NCI-H1105 (cell line): ENCODE results near the gene GPR84.

Experiments
- DNase-seq: peaks from one replicate; lab custom pipeline; 2025; lab: John Stamatoyannopoulos, UW

GPR84 gene

GRCh38 chr12:54364413-54364812, at the start of gene GPR84:
Gene GPR84, minus strand, starts transcription at chr12:54364486. Its CDS starts 635 bp downstream, at chr12:54363851.
- no peak for DNase-seq

- no peak for DNase-seq
These were observed 49.3 kb upstream of the GPR84 start for GRCh38 chr12:54413284-54414190.

DNA sequence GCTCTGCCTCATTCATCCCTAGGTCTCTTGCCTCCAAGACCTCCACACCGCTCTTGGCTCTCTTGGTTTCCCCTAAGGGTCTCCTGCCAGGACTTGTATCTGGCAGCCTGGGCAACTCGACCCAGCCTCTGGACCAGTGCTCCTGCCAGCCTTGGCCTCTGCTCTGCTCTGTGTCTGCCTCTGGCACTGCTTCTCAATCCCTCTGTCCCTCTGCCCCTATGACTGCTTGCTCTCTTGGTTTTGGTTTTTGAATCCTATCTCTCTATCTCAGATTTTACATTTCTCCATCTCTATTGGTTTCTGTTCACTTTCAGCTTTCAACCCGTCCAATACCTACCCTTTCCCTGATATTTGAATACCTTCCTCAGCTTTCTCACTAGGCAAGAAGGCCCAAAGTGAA, 48.5 kb upstream of the GPR84 start:
- DNase-seq, result no peak

DNA sequence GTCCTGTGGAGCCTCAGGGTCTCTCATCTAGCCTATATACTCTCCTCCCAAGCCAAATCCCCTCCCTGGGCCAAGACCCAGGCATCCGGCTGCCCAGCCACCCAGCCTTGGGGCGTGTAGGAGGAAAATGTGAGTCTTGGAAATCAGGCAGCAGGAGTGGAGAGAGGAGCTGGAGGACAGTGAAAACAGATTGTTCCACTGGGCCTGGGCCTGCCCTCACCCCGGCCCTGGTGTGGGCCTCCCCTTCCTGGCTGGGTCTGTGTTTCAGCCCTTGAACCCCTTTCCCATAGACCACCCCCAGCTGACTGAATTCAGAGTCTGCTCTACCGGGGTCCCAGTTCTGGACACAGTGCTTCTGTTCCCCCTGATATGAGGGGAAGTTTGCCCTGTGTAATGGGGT, 48.1 kb upstream of the GPR84 start:
- no peak for DNase-seq

DNA sequence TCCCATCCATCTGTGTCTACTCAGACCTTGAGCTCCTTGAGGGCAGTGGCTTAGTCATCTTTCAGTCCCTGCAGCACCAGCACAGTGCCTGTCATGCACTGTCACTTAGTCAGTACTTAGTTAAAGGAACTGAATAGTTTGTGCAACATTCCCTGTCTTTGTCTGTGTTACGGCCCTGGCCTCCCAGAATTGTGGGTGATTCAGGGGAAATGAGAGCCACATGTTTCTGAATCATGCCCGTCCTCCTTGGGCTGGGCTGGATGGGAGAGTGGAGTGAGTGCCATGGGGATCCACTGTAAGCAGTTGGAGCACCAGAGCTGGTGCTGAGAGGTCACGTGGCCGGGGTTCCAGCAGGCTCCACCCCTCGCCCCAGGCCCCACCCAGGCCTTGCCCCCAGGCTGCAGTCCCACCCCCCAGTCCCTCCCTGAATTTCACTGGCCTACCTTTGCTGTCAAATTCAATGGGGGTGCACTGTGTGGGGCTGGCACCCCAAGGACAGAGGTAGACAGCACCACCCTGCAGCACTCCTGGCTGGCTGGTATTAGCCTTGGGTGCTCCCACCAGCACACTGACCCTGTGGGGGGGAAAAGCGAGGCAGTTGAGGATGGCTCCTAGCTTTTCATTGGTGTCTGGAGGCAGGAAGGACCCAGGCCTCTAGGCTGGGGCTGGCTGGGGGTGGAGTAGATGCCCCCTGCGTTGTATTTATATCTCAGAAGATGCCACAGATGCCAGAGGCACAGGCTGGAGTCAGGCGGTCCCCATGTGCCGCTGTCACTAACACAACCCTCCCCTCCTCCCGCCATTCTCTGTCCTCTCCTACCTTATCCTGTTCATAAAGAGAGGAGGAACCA, 47.3 kb upstream of the GPR84 start:
- DNase-seq, result no peak

- no peak for DNase-seq
These were observed 45.0 kb upstream of the GPR84 start for GRCh38 chr12:54409267-54409666.

DNA sequence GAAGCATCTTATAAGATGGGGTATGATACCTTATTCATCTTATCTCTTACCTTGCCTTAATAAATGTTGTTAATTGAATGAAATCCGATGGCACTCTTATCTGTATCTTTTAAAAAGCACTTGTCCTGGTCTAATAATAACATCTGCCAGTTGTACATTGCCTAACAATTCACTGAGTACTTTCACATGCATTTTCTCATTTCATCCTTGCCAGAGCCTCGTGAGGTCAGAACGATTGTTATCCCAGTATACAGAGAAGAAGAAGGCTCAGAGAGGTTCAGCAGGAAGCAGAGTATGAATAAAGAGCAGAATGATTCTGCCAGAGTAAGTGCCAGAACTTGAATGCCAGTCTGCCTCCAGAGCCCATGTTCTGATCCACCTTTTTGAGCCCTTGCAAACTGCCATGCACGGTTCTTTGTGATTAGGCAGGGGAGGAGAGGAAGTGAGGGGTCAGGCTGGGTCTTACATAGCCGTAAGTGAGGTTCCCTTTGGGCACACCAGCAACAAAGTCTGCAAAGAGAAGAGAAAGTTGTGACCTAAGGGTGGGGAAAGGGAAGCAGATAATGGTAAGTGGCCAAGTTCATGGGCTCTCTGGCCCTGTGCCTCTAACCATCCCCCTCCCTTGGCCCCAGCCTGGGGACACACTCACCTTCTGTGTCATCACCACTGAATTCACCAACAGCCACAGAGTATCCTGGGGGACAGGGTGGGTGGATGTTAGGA, 43.1 kb upstream of the GPR84 start:
- no peak for DNase-seq

GRCh38 chr12:54405573-54405972, 41.3 kb upstream of the GPR84 start:
- DNase-seq, result no peak

DNA sequence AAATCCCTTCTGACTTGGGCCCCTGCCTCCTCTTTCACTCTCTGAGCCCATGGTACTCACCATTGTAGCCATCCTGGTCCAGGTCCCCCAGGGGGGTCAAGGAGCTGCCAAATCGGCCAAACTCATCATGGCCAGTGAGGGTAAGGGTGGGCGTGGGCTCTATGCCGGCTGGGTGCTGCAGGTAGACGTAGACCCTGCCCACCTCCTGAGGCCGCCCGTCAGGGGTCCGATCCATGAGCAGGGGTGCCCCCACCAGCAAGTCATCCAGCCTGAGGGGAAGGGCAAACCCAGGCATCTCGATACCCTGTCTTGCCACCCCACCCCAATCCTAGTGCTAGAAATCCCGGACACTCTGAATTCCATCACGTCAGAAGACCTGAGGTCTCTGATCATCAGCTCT, 40.8 kb upstream of the GPR84 start:
- DNase-seq, result no peak

DNA sequence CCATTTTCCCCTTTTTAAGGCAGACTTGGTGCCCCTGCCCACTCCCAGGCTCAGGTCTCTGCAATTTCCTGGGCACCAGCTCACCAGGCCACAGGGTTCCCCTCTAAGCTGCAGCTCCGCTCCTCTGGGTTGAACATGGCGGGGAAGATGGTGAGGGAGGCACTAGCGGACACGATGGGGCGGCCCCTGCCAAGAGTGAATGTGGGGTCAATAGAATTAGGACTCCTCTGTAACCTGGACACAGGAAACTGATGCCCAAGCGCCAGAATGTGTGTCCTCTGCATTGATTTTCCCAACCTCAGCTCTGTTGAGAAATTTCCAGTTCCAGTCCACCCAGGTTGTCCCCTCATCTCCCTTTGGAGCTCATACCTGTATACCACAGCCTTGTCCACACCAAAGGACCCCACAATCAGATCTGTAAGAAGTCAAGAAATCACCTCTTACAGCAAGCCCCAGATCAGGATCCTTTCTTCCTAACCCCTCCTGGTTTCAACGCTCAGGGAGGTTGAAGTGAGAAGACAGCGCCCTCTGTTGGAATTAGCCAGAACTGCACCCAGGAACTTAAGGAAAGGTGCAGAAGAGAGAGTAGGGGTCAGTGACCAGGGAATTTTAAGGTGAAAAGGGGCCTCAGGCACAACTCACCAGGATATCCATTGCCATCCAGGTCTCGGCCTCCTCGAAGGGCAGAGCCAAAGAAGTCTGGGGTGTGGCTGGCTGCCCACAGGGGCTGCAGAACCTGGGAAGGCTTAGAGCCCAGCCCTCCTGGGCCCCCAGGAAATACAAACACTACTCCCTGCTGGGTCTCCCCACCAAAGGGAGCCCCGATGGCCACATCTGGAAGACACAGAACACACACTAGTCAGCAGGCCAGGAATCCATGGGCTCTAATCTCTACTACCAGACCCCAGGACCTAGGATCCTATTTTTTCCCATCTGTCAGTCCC, 40.0 kb upstream of the GPR84 start:
- peak; percentile 31 for DNase-seq

- no peak for DNase-seq
These were observed 36.8 kb upstream of the GPR84 start for GRCh38 chr12:54401119-54401518.

GRCh38 chr12:54398995-54399793, 34.9 kb upstream of the GPR84 start:
- peak; percentile 24 for DNase-seq

GRCh38 chr12:54398218-54398617, 33.9 kb upstream of the GPR84 start:
- no peak for DNase-seq

DNA sequence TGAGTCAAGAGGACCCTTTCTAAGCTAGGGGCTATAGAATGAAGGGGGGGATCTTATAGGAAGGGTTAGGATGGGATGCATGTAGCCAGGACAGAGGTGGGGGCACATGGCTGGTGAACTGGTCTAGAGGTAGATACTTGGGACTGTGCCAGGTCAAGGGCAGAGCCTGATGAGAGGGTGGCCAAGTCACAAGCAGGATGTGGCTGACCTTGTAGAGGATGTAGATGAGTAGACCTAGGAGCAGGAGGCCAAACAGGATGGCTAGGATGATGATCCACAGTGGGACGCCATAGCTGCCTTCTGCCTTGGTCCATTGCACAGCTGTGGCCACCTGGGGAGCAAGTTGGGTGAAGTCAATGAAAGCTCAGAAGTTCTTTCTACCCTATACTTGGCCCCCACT, 32.9 kb upstream of the GPR84 start:
- DNase-seq, result no peak

DNA sequence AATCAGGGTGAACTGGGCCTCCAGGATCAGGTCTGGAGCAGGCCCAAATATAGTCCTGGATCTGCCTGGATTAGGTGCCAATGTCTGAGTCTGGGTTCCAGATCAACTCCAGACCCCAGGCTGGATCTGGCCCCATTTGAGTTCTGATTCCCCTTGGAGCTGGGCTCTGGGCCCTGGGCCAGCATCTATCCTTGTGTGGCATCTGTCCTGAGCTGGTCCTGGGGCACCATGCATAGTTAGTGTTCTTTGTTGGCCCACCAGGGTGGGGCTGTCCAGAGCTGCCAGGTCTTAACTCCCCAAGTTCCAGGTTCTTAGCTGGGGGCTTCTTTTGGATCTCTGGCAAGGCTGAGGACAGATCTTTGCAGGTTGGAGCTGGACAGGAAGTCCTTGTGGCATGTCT, 31.3 kb upstream of the GPR84 start:
- DNase-seq, result no peak

DNA sequence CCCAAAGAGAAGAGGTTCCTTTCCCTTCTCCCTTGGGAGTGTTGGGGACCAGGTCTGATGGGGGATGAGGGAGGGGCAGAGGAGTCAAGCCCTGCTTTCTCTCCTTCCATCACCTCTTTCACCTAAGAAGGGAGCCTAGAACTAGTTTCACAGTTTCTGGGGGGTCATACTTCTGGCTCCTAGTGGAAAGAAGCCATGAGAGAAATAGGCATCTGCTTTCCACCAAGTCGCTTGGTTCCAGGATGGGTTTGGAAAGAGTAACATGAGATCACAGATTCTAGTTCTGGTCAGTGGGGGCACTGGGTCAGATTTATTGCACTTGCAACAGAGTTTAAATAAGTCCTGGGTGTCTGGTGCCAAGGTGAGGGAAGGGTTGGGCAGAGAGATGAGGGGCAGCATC, 30.7 kb upstream of the GPR84 start:
- DNase-seq, result no peak

DNA sequence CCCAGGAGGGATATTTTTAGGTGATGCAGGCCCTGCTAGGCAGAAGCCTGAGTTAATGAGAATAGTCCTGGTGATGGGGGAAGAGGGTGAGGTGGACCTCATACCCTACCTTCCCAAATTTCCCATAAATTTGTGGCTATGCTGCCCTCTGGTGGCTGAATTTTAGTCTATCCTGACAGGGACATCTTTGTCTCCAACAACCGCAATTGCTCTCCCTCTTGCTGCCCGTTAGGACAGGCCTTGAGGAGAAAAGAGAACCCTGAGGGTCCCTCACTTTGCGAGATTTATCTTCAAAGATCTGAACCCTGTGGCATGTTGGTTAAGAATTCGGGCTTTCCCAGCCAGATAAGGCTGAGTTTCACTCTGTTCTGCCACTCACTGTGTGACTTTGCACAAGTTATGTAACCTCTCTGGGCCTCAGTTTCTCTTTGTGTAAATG, 30.0 kb upstream of the GPR84 start:
- DNase-seq, result peak; percentile 33

GRCh38 chr12:54393743-54394142, 29.5 kb upstream of the GPR84 start:
- DNase-seq, result no peak

DNA sequence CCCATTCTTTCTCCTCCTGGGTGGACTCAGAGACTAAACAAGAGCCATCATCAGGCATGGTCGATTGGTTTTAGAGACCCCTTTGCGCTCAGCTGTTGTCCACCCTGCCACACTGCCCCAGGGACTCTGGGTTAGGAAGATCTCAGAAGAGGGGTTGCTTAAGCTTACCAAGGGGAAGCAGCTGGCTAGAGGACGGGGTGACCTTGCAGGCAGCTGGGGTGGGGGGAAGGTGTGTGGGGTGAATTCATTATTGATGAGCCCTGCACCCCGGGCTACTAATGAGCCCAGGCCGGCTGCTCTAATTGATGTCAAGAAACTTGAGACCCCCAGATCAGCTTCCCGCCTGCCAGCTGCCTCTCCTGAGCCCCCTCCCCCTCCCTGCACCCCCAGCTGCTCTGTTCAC, 28.9 kb upstream of the GPR84 start:
- no peak for DNase-seq

DNA sequence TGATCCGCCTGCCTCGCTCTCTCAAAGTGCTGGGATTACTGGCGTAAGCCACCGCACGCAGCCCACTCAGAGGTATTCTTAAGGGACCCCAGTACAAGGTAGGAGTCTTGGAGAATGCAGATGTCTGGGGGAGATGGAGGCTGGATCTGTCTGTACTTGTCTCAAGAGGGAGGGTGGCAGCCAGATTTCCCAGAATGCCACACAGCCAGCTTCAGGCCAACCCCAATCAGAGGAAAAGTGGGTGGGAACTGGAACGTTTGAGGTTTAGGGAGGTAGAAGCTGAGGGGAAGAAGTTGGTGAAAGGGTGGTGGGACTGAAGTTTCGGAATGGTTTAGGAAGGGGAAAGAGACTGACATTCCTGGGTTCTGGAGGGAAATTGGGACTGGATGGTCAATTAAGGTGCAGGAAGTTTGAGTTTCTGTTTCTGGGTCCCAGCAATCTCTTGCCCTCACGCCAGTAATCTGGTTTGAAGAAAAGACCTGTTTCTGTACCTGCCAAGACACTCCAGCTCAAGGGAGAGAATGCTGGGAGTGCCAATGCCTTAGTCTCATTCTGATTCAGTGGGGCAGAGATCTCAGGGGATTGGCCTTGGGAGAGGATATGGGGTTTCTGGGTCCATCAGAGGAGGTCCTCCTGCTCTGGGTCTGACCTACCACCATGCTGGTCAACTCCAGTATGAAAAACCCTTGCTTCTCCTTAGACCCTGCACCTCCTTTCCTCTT, 28.4 kb upstream of the GPR84 start:
- DNase-seq, result no peak
